Nephron progenitor cell (in vitro differentiated cells): ENCODE measurements around the gene NDUFC2.

Experiments used
- DNase-seq: peaks from one replicate; pipeline ENCODE4 v3.0.0; 2021
- H3K27ac Mint-ChIP-seq: 2 replicates; pipeline ENCODE4 v1.8.0; 2021; ENCODE audit warnings: mild to moderate bottlenecking, moderate library complexity, mixed read lengths
- H3K27me3 Mint-ChIP-seq: 2 replicates; pipeline ENCODE4 v1.8.0; 2021; ENCODE audit warnings: mild to moderate bottlenecking, low read depth, mixed read lengths; ENCODE audit not compliant: poor library complexity
- H3K36me3 Mint-ChIP-seq: 2 replicates; pipeline ENCODE4 v1.8.0; 2021; ENCODE audit warnings: low read depth, mixed read lengths
- H3K4me1 Mint-ChIP-seq: 2 replicates; pipeline ENCODE4 v1.8.0; 2021; ENCODE audit warnings: mixed read lengths
- H3K4me3 Mint-ChIP-seq: 2 replicates; pipeline ENCODE4 v1.8.0; 2021; ENCODE audit warnings: mild to moderate bottlenecking, moderate library complexity, mixed read lengths
- H3K9me3 Mint-ChIP-seq: 2 replicates; pipeline ENCODE4 v1.8.0; 2021; ENCODE audit warnings: mild to moderate bottlenecking, moderate library complexity, mixed read lengths
- TF ChIP-seq, protein P1 (sequence below): fragments of 200-600 bp; sonication (generic); IDR thresholded peaks from 2 replicates; pipeline ENCODE4 v1.5.0; 2021; ENCODE audit warnings: antibody characterized with exemption

NDUFC2 gene

DNA sequence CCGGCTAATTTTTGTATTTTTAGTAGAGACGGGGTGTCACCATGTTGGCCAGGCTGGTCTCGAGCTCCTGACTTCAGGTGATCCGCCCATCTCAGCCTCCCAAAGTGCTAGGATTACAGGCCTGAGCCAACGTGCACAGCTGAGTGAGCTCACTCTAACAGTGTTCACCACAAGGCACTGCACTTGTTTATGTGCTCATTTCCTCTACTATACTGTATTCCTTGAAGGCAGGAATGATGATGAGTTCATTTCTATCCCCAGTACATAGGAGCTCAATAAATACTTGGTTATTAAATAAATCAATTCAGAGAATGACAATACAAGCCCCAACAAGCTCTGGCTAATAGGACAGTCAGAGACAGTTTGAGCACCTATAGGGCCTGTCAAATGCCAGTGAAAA, 30.7 kb upstream of the NDUFC2 start:
- Mint-ChIP-seq H3K9me3 (no peaks in the 10 kb centered on the region), H3K4me1 (no peaks in the 10 kb centered on the region), H3K27me3 (no peaks in the 10 kb centered on the region), H3K4me3 (no peak overlapping the region), H3K36me3 (peaks cover 41% of the 10 kb centered on the region), H3K27ac (no peak overlapping the region)
- TF ChIP-seq, protein P1, sequence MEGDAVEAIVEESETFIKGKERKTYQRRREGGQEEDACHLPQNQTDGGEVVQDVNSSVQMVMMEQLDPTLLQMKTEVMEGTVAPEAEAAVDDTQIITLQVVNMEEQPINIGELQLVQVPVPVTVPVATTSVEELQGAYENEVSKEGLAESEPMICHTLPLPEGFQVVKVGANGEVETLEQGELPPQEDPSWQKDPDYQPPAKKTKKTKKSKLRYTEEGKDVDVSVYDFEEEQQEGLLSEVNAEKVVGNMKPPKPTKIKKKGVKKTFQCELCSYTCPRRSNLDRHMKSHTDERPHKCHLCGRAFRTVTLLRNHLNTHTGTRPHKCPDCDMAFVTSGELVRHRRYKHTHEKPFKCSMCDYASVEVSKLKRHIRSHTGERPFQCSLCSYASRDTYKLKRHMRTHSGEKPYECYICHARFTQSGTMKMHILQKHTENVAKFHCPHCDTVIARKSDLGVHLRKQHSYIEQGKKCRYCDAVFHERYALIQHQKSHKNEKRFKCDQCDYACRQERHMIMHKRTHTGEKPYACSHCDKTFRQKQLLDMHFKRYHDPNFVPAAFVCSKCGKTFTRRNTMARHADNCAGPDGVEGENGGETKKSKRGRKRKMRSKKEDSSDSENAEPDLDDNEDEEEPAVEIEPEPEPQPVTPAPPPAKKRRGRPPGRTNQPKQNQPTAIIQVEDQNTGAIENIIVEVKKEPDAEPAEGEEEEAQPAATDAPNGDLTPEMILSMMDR: no peak
- DNase-seq: no peak

DNA sequence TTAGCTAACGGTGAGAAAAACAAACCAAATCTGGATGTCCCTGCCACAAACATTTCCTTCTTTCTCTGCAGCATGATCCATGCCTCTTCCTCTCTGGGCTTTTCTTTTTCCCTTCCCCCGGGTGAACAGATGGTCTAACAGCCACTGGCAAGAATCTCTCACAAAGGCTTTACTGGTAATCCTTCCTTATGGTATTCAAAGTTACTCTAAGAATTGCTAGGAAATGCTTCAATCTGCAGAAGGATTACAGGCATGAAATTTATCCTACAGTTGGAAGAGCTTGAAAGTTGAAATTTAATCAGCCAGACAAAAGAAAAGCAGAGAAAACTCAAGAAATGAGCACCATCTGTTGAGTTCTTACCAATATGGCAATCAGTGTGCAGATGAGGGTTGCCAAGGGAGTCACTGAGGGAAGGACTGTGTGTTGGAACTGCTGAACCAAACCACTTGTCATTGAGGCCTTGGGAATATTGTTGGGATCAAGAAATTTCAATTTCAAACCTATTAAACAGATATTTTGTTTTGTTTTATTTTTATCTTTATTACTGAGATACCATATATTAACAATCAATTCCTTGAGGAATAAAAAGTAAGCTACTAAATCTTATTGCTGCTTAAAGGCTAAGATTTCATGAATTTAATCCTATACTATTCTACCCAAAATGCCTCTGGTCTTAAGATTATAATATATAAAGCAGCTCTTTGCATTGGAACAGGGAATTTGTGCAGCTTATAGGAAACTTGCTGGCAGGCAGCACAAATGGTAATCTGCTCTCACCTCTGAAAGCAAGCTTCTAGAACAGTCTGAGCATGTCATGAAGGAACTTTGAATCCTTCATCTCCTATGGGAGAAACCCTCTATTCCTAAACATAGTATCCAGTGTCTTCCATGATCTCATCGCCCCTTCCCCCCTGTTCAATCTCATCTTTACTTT, 29.7 kb upstream of the NDUFC2 start:
- H3K9me3 Mint-ChIP-seq: no peaks in the 10 kb centered on the region
- H3K36me3 Mint-ChIP-seq: peaks cover 40% of the 10 kb centered on the region
- TF ChIP-seq, protein P1: no peak
- no peak overlapping the region for H3K4me3 Mint-ChIP-seq
- no peaks in the 10 kb centered on the region for H3K27me3 Mint-ChIP-seq
- H3K4me1 Mint-ChIP-seq: no peaks in the 10 kb centered on the region
- H3K27ac Mint-ChIP-seq: peak overlapping the region; percentile 54
- DNase-seq: no peak

DNA sequence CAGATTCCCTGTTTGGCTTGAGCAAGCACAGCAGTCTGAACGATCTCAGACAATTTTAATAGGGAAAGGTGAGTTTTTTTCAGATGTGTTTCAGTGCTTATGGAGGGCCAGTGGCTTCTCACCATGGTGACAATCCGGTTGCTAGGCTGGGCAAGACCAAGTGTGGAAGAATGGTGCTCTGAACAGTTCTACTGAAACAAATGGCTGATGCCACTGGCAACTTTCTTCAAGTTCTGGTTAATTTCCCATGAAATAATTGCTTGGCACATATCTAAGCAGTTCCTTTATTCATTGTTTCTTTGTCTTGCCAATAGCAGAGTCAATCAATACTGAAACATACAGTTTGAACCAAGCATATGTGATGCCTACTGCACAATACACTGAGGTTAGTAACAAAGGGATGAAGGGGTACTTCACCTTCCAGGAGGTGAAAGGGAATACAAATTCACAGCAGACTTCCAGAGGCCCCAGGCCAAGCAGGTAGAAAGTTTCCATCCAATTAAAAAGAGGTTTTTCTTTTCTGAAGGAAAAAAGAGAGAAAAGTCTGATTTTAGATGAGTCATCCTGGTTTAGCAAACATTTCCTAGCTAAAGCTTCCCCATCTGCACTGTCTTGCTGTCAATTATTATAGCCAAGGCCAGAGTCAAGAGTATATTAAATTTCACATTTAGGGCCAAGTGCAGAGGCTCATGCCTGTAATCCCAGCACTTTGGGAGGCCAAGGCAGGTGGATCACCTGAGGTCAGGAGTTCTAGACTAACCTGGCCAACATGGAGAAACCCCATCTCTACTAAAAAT, 21.2 kb upstream of the NDUFC2 start:
- DNase-seq: no peak
- Mint-ChIP-seq H3K36me3 (peaks cover 42% of the 10 kb centered on the region), H3K4me1 (no peaks in the 10 kb centered on the region), H3K27ac (no peak overlapping the region), H3K9me3 (no peaks in the 10 kb centered on the region), H3K27me3 (no peaks in the 10 kb centered on the region), H3K4me3 (no peak overlapping the region)
- TF ChIP-seq, protein P1: no peak

DNA sequence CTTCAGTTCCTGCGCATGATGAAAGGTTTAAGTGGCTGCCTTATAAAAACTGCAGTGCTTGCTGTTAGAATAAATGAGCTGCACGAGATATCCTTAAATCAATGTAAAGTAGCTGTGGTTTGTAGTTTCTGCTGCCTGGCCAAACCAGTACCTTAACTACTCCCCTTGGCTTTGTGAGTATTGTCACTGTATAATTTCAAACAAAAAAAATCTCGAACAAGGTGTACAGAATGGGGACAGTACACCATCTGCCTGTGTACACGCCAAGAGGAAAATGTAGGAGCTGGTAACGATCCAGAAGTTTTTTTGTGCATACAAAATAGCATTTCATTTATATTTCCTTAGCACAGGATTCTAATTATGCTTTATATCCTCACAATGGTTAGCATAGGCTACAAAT, 20.6 kb upstream of the NDUFC2 start:
- H3K4me3 Mint-ChIP-seq: no peak overlapping the region
- TF ChIP-seq, protein P1: no peak
- H3K4me1 Mint-ChIP-seq: no peaks in the 10 kb centered on the region
- H3K36me3 Mint-ChIP-seq: peaks cover 47% of the 10 kb centered on the region
- no peak overlapping the region for H3K27ac Mint-ChIP-seq
- DNase-seq: no peak
- no peaks in the 10 kb centered on the region for H3K9me3 Mint-ChIP-seq
- no peaks in the 10 kb centered on the region for H3K27me3 Mint-ChIP-seq

DNA sequence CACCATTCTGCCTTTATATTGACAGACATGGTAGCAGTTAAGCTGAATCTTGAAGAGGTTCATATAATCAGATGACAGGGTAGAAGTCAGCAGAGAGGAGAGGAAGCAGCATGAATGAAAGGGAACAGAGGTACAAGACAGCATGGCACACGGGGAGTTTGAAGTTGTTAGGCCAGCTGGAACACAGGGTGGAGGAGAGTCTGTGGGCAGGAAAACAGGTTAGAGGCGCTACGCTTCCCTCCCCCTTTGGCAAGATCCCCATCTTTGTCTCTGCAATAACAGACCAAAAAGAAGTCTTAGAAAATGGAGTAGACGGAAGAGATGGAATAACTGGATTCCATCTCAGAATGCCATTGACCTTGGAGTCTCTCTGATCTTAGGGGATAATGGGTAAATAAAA, 20.0 kb upstream of the NDUFC2 start:
- Mint-ChIP-seq H3K36me3 (peaks cover 52% of the 10 kb centered on the region), H3K4me3 (no peak overlapping the region), H3K9me3 (no peaks in the 10 kb centered on the region), H3K27me3 (no peaks in the 10 kb centered on the region), H3K4me1 (no peaks in the 10 kb centered on the region), H3K27ac (peak overlapping the region; percentile 15)
- TF ChIP-seq, protein P1: no peak
- no peak for DNase-seq
